SK-N-SH (cell line): ENCODE measurements around the gene MICAL2.

Experiments used
- FOXM1 ChIP-seq: IDR thresholded peaks from 2 replicates; pipeline ENCODE4 v1.4.0; 2012; ENCODE audit warnings: low read depth, mild to moderate bottlenecking
- POLR2AphosphoS5 ChIP-seq: IDR thresholded peaks from 2 replicates; pipeline ENCODE4 v1.6.1; 2012; ENCODE audit warnings: low read depth, low read length
- TF ChIP-seq, protein P1 (sequence below): fragments of 200-600 bp; sonication (generic); IDR thresholded peaks from 2 replicates; pipeline ENCODE4 v1.6.1; 2017; ENCODE audit warnings: antibody characterized with exemption, mild to moderate bottlenecking, moderate library complexity

DNA sequence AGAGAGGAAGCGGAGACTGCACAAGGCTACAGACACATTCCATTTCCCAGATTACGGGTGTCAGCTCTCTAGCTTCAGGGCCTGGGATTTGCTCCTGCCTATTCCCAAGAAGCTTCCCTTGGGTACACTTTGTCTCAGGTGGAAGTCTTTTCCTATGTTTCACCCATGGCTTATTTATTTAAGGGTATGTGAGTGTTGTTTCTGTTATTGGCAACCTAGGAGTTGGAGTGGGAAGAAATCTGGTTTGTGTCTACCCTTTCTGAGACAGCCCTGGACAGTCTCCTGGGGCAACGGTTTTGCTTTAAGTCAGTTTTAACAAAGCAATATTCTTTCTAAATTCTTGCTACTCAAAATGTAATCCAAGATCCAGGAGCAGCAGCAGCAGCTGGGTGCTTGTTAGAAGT, 127.0 kb downstream of the MICAL2 start:
- TF ChIP-seq, protein P1, sequence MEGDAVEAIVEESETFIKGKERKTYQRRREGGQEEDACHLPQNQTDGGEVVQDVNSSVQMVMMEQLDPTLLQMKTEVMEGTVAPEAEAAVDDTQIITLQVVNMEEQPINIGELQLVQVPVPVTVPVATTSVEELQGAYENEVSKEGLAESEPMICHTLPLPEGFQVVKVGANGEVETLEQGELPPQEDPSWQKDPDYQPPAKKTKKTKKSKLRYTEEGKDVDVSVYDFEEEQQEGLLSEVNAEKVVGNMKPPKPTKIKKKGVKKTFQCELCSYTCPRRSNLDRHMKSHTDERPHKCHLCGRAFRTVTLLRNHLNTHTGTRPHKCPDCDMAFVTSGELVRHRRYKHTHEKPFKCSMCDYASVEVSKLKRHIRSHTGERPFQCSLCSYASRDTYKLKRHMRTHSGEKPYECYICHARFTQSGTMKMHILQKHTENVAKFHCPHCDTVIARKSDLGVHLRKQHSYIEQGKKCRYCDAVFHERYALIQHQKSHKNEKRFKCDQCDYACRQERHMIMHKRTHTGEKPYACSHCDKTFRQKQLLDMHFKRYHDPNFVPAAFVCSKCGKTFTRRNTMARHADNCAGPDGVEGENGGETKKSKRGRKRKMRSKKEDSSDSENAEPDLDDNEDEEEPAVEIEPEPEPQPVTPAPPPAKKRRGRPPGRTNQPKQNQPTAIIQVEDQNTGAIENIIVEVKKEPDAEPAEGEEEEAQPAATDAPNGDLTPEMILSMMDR, result no peak
- TF ChIP-seq POLR2AphosphoS5 (no peak), FOXM1 (no peak)
